ENCODE measurements around the gene ACTRT3.

Gene ACTRT3

GRCh38 chr3:169792359-169792758, 23.0 kb upstream of the ACTRT3 start:
- Histone ChIP-seq H3K36me3 (ENCODE audit: control insufficient read depth, insufficient read depth, low read length) (peaks cover 24% of the 10 kb centered on the region), H3K4me3 (ENCODE audit: extremely low read depth, insufficient read depth, low read length, poor library complexity, severe bottlenecking) (no peak overlapping the region), H3K9me3 (ENCODE audit: control insufficient read depth, low read length) (no peaks in the 10 kb centered on the region), H3K27ac (ENCODE audit: low read depth, low read length, severe bottlenecking) (no peak overlapping the region), H3K4me1 (ENCODE audit: control insufficient read depth, insufficient read depth, low read length, poor library complexity, severe bottlenecking) (no peaks in the 10 kb centered on the region)
- WGBS, 2 experiments (ENCODE audit: insufficient coverage in 2 of 2): 80 to 91% methylated on average over 1 of the region's 1 CpG

GRCh38 chr3:169790687-169791429, 21.5 kb upstream of the ACTRT3 start:
- H3K36me3 ChIP-seq (ENCODE audit: control insufficient read depth, insufficient read depth, low read length): peaks cover 36% of the 10 kb centered on the region
- 86 to 100% methylated on average over 1 to 2 of the region's 4 CpGs for WGBS, 2 experiments (ENCODE audit: insufficient coverage in 2 of 2)

GRCh38 chr3:169790219-169790618, 20.9 kb upstream of the ACTRT3 start:
- Histone ChIP-seq H3K27ac (ENCODE audit: low read depth, low read length, severe bottlenecking) (no peak overlapping the region), H3K4me3 (ENCODE audit: extremely low read depth, insufficient read depth, low read length, poor library complexity, severe bottlenecking) (no peak overlapping the region), H3K4me1 (ENCODE audit: control insufficient read depth, insufficient read depth, low read length, poor library complexity, severe bottlenecking) (no peaks in the 10 kb centered on the region), H3K9me3 (ENCODE audit: control insufficient read depth, low read length) (no peaks in the 10 kb centered on the region), H3K36me3 (ENCODE audit: control insufficient read depth, insufficient read depth, low read length) (peaks cover 42% of the 10 kb centered on the region)

More at GRCh38 chr3:169790687-169791429, 21.5 kb upstream of the ACTRT3 start:
- Histone ChIP-seq H3K4me3 (ENCODE audit: extremely low read depth, insufficient read depth, low read length, poor library complexity, severe bottlenecking) (no peak overlapping the region), H3K4me1 (ENCODE audit: control insufficient read depth, insufficient read depth, low read length, poor library complexity, severe bottlenecking) (no peaks in the 10 kb centered on the region), H3K9me3 (ENCODE audit: control insufficient read depth, low read length) (no peaks in the 10 kb centered on the region), H3K27ac (ENCODE audit: low read depth, low read length, severe bottlenecking) (no peak overlapping the region)

GRCh38 chr3:169787791-169788190, 18.4 kb upstream of the ACTRT3 start:
- no peaks in the 10 kb centered on the region for H3K4me1 ChIP-seq (ENCODE audit: control insufficient read depth, insufficient read depth, low read length, poor library complexity, severe bottlenecking)
- no CpG with 5 or more reads among the region's 1 CpG for WGBS, 2 experiments (ENCODE audit: insufficient coverage in 2 of 2)
- H3K36me3 ChIP-seq (ENCODE audit: control insufficient read depth, insufficient read depth, low read length): peaks cover 47% of the 10 kb centered on the region
- no peak overlapping the region for H3K4me3 ChIP-seq (ENCODE audit: extremely low read depth, insufficient read depth, low read length, poor library complexity, severe bottlenecking)
- no peak overlapping the region for H3K27ac ChIP-seq (ENCODE audit: low read depth, low read length, severe bottlenecking)
- no peaks in the 10 kb centered on the region for H3K9me3 ChIP-seq (ENCODE audit: control insufficient read depth, low read length)

- Histone ChIP-seq H3K9me3 (ENCODE audit: control insufficient read depth, low read length) (no peaks in the 10 kb centered on the region), H3K36me3 (ENCODE audit: control insufficient read depth, insufficient read depth, low read length) (peaks cover 47% of the 10 kb centered on the region), H3K4me3 (ENCODE audit: extremely low read depth, insufficient read depth, low read length, poor library complexity, severe bottlenecking) (no peak overlapping the region), H3K4me1 (ENCODE audit: control insufficient read depth, insufficient read depth, low read length, poor library complexity, severe bottlenecking) (no peaks in the 10 kb centered on the region), H3K27ac (ENCODE audit: low read depth, low read length, severe bottlenecking) (no peak overlapping the region)
- WGBS, 2 experiments (ENCODE audit: insufficient coverage in 2 of 2): no CpG with 5 or more reads among the region's 4 CpGs
Measured at GRCh38 chr3:169787120-169787519, 17.8 kb upstream of the ACTRT3 start.

- Histone ChIP-seq H3K36me3 (ENCODE audit: control insufficient read depth, insufficient read depth, low read length) (peaks cover 83% of the 10 kb centered on the region), H3K4me1 (ENCODE audit: control insufficient read depth, insufficient read depth, low read length, poor library complexity, severe bottlenecking) (no peaks in the 10 kb centered on the region), H3K27ac (ENCODE audit: low read depth, low read length, severe bottlenecking) (no peak overlapping the region), H3K4me3 (ENCODE audit: extremely low read depth, insufficient read depth, low read length, poor library complexity, severe bottlenecking) (no peak overlapping the region), H3K9me3 (ENCODE audit: control insufficient read depth, low read length) (no peaks in the 10 kb centered on the region)
- WGBS, 2 experiments (ENCODE audit: insufficient coverage in 2 of 2): 91 to 92% methylated on average over 4 of the region's 4 CpGs
Measured at GRCh38 chr3:169781209-169781855, 12.0 kb upstream of the ACTRT3 start.

GRCh38 chr3:169780742-169781141, 11.4 kb upstream of the ACTRT3 start:
- H3K4me3 ChIP-seq (ENCODE audit: extremely low read depth, insufficient read depth, low read length, poor library complexity, severe bottlenecking): no peak overlapping the region
- no peaks in the 10 kb centered on the region for H3K9me3 ChIP-seq (ENCODE audit: control insufficient read depth, low read length)
- H3K4me1 ChIP-seq (ENCODE audit: control insufficient read depth, insufficient read depth, low read length, poor library complexity, severe bottlenecking): no peaks in the 10 kb centered on the region
- no peak overlapping the region for H3K27ac ChIP-seq (ENCODE audit: low read depth, low read length, severe bottlenecking)
- H3K36me3 ChIP-seq (ENCODE audit: control insufficient read depth, insufficient read depth, low read length): peaks cover 83% of the 10 kb centered on the region
- WGBS, 2 experiments (ENCODE audit: insufficient coverage in 2 of 2): 93 to 100% methylated on average over 1 to 2 of the region's 2 CpGs

GRCh38 chr3:169777822-169778221, 8.5 kb upstream of the ACTRT3 start:
- 70 to 75% methylated on average over 4 of the region's 4 CpGs for WGBS, 2 experiments (ENCODE audit: insufficient coverage in 2 of 2)
- peaks cover 10% of the 10 kb centered on the region for H3K4me1 ChIP-seq (ENCODE audit: control insufficient read depth, insufficient read depth, low read length, poor library complexity, severe bottlenecking)

GRCh38 chr3:169774186-169774585, 4.8 kb upstream of the ACTRT3 start:
- 74 to 87% methylated on average over 3 of the region's 5 CpGs for WGBS, 2 experiments (ENCODE audit: insufficient coverage in 2 of 2)
- H3K27ac ChIP-seq (ENCODE audit: low read depth, low read length, severe bottlenecking): peak overlapping the region; percentile 99

More at GRCh38 chr3:169777822-169778221, 8.5 kb upstream of the ACTRT3 start:
- Histone ChIP-seq H3K27ac (ENCODE audit: low read depth, low read length, severe bottlenecking) (no peak overlapping the region), H3K9me3 (ENCODE audit: control insufficient read depth, low read length) (no peaks in the 10 kb centered on the region), H3K4me3 (ENCODE audit: extremely low read depth, insufficient read depth, low read length, poor library complexity, severe bottlenecking) (no peak overlapping the region), H3K36me3 (ENCODE audit: control insufficient read depth, insufficient read depth, low read length) (peaks cover 78% of the 10 kb centered on the region)

GRCh38 chr3:169772897-169773816, 3.8 kb upstream of the ACTRT3 start, which contains the start of gene MYNN:
Gene MYNN (plus strand): TSS chr3:169773396. CDS start chr3:169774296, 900 bp downstream.
- Histone ChIP-seq H3K36me3 (ENCODE audit: control insufficient read depth, insufficient read depth, low read length) (peaks cover 33% of the 10 kb centered on the region), H3K4me3 (ENCODE audit: extremely low read depth, insufficient read depth, low read length, poor library complexity, severe bottlenecking) (peak within 1 kb of the TSS; percentile 93), H3K27ac (ENCODE audit: low read depth, low read length, severe bottlenecking) (peak within 1 kb of the TSS; percentile 99), H3K4me1 (ENCODE audit: control insufficient read depth, insufficient read depth, low read length, poor library complexity, severe bottlenecking) (peaks cover 12% of the 10 kb centered on the region), H3K9me3 (ENCODE audit: control insufficient read depth, low read length) (no peaks in the 10 kb centered on the region)
- WGBS, 2 experiments (ENCODE audit: insufficient coverage in 2 of 2): 0 to 1% methylated on average over 57 to 60 of the region's 61 CpGs

More at GRCh38 chr3:169774186-169774585, 4.8 kb upstream of the ACTRT3 start:
- Histone ChIP-seq H3K4me1 (ENCODE audit: control insufficient read depth, insufficient read depth, low read length, poor library complexity, severe bottlenecking) (peaks cover 12% of the 10 kb centered on the region), H3K4me3 (ENCODE audit: extremely low read depth, insufficient read depth, low read length, poor library complexity, severe bottlenecking) (peak overlapping the region; percentile 93), H3K9me3 (ENCODE audit: control insufficient read depth, low read length) (no peaks in the 10 kb centered on the region), H3K36me3 (ENCODE audit: control insufficient read depth, insufficient read depth, low read length) (peaks cover 43% of the 10 kb centered on the region)
